Measurements from ENCODE around the gene GALNT9. TPM values are rescaled to one million over a fixed set of nuclear protein-coding genes. Genes with fewer than 3 reads are reported as not detected.

Gene GALNT9
- total and polyA plus RNA-seq, 2 experiments from 2014 or later = 3.9 to 4.7 TPM

DNA sequence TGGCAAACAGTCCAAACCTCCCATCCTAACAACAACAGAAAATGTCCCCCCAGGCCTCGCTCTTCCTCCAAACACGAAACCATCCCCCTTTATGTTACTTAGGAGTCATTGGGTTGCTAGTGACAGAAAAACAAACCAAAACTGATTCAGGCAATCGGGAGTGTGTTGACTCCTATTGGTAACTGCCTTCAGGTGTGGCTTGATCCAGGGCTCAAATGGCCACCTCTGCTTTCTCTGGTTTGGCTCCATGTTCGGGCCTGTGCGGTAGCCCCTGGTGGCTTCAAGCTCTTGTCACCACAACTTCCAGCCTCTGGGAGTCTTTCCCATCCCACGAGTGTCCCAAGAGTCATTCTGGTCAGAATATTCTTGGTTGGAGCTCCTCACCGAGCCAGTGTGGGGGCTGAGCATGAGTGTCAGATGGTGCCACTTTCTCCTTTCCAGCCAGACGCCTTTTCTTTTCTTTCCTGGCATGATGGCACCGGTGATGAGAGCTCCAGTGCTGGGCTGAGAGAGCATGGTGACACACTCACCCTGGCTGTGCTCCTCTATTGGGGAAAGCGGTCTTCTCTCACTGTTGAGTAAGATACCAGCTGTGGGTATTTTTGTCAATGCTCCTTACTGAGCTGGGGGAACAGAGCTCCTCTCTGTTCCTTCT, 146.6 kb downstream of the GALNT9 start:
- Histone ChIP-seq H3K36me3 (replicated peaks; ENCODE audit: insufficient read depth, low read depth) (no peaks in the 10 kb centered on the region), H3K4me2 (no peak overlapping the region), H3K27me3 (peaks cover 56% of the 10 kb centered on the region), H3K4me1 (ENCODE audit: insufficient read depth) (no peaks in the 10 kb centered on the region), H3K27ac (no peak overlapping the region), H3K9me3 (ENCODE audit: low read depth) (no peaks in the 10 kb centered on the region), H3K79me2 (no peaks in the 10 kb centered on the region), H2AFZ (no peak overlapping the region), H3K9me2 (replicated peaks; ENCODE audit: insufficient read depth) (no peaks in the 10 kb centered on the region), H3K4me3 (no peak overlapping the region), H4K20me1 (ENCODE audit: insufficient read depth, poor library complexity, severe bottlenecking) (no peaks in the 10 kb centered on the region)
- TF ChIP-seq EZH2phosphoT487 (IDR thresholded peaks at IDR 0.05; ENCODE audit: low read depth, severe bottlenecking, unreplicated experiment) (no peak), CTCF (IDR thresholded peaks at IDR 0.05; ENCODE audit: poor library complexity) (no peak), EZH2 (IDR thresholded peaks at IDR 0.05; ENCODE audit: borderline replicate concordance) (no peak)
- WGBS (ENCODE audit: low lambda C conversion rate, missing lambda C conversion rate) = 79% methylated on average over 10 of the region's 10 CpGs
- no peak for DNase-seq (ENCODE audit: low spot score)

GRCh38 chr12:132182206-132182710, 147.1 kb downstream of the GALNT9 start:
- Histone ChIP-seq H3K9me3 (ENCODE audit: low read depth) (no peaks in the 10 kb centered on the region), H3K9me2 (replicated peaks; ENCODE audit: insufficient read depth) (no peaks in the 10 kb centered on the region), H3K4me1 (ENCODE audit: insufficient read depth) (no peaks in the 10 kb centered on the region), H3K4me3 (no peak overlapping the region), H3K27ac (no peak overlapping the region), H4K20me1 (ENCODE audit: insufficient read depth, poor library complexity, severe bottlenecking) (no peaks in the 10 kb centered on the region), H3K4me2 (no peak overlapping the region), H3K36me3 (replicated peaks; ENCODE audit: insufficient read depth, low read depth) (no peaks in the 10 kb centered on the region), H3K27me3 (peaks cover 55% of the 10 kb centered on the region), H2AFZ (no peak overlapping the region), H3K79me2 (no peaks in the 10 kb centered on the region)
- WGBS (ENCODE audit: low lambda C conversion rate, missing lambda C conversion rate) = 94% methylated on average over 18 of the region's 21 CpGs
- DNase-seq (ENCODE audit: low spot score) = no peak
- TF ChIP-seq CTCF (IDR thresholded peaks at IDR 0.05; ENCODE audit: poor library complexity) (no peak), EZH2phosphoT487 (IDR thresholded peaks at IDR 0.05; ENCODE audit: low read depth, severe bottlenecking, unreplicated experiment) (no peak), EZH2 (IDR thresholded peaks at IDR 0.05; ENCODE audit: borderline replicate concordance) (no peak)

DNA sequence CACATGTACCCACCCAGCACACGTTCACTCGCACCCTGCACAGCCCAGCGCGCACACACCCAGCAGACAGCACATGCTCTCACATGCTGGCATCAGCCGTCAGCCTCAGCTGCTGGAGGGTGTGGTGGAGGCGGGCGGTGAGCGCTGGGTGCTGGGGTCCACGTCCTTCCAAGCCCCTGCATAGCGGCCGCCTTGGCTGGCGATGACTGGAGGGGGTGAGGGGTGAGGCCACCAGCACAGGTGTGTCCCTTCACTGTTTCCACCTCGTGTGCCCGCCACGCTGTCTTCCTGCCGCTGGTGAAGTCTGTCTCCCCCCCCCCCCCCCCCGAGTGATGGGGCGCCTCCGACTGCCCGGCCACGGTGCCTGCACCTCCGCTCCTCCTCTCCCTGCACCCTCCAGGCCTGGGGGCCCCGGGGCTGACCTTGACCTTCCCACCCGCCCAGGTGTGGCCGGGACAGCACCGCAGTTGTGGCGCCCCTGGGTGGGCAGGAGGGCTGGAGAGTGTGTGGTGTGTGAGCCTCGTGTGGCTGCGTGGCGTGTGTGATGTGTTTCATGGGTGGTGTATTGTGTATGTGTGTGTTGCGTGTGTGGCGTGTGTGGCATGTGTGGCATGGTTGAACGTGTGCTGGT, 147.7 kb downstream of the GALNT9 start:
- Histone ChIP-seq H3K9me2 (replicated peaks; ENCODE audit: insufficient read depth) (no peaks in the 10 kb centered on the region), H3K9me3 (ENCODE audit: low read depth) (no peaks in the 10 kb centered on the region), H3K27me3 (peaks cover 54% of the 10 kb centered on the region), H3K4me2 (no peak overlapping the region), H3K4me1 (ENCODE audit: insufficient read depth) (no peaks in the 10 kb centered on the region), H3K36me3 (replicated peaks; ENCODE audit: insufficient read depth, low read depth) (no peaks in the 10 kb centered on the region), H4K20me1 (ENCODE audit: insufficient read depth, poor library complexity, severe bottlenecking) (no peaks in the 10 kb centered on the region), H2AFZ (no peak overlapping the region), H3K27ac (no peak overlapping the region), H3K79me2 (no peaks in the 10 kb centered on the region), H3K4me3 (no peak overlapping the region)
- no peak for DNase-seq (ENCODE audit: low spot score)
- TF ChIP-seq EZH2phosphoT487 (IDR thresholded peaks at IDR 0.05; ENCODE audit: low read depth, severe bottlenecking, unreplicated experiment) = no peak
- TF ChIP-seq CTCF (IDR thresholded peaks at IDR 0.05; ENCODE audit: poor library complexity) = no peak
- TF ChIP-seq EZH2 (IDR thresholded peaks at IDR 0.05; ENCODE audit: borderline replicate concordance) = no peak
- WGBS (ENCODE audit: low lambda C conversion rate, missing lambda C conversion rate) = 89% methylated on average over 22 of the region's 33 CpGs

Data from hepatocyte (in vitro differentiated cells).